ENCODE data around the gene LBX1.

Gene LBX1

GRCh38 chr10:101229266-101230182 is at the start of gene LBX1:
Gene LBX1, minus strand, starts transcription at chr10:101229463. Its CDS starts 648 bp downstream, at chr10:101228815.
- no peak for DNase-seq (ENCODE audit: low read depth)

- no peak for DNase-seq (ENCODE audit: low read depth)
Observed at GRCh38 chr10:101273741-101274140, 44.5 kb upstream of the LBX1 start.

- no peak for DNase-seq (ENCODE audit: low read depth)
Observed at GRCh38 chr10:101273330-101273729, 44.1 kb upstream of the LBX1 start.

GRCh38 chr10:101272229-101272868 is 43.1 kb upstream of the LBX1 start:
- peak; percentile 39 for DNase-seq (ENCODE audit: low read depth)

GRCh38 chr10:101270763-101271162 is 41.5 kb upstream of the LBX1 start:
- no peak for DNase-seq (ENCODE audit: low read depth)

- DNase-seq (ENCODE audit: low read depth): no peak
Observed at GRCh38 chr10:101267776-101268175, 38.5 kb upstream of the LBX1 start.

GRCh38 chr10:101267290-101267680 is 38.0 kb upstream of the LBX1 start:
- DNase-seq (ENCODE audit: low read depth): no peak

- no peak for DNase-seq (ENCODE audit: low read depth)
Observed at GRCh38 chr10:101266381-101267289, 37.4 kb upstream of the LBX1 start.

GRCh38 chr10:101263150-101263752 is 34.0 kb upstream of the LBX1 start:
- DNase-seq (ENCODE audit: low read depth): no peak

- no peak for DNase-seq (ENCODE audit: low read depth)
Observed at GRCh38 chr10:101262147-101262546, 32.9 kb upstream of the LBX1 start.

- no peak for DNase-seq (ENCODE audit: low read depth)
Observed at GRCh38 chr10:101261702-101262101, 32.4 kb upstream of the LBX1 start.

GRCh38 chr10:101260764-101261481 is 31.7 kb upstream of the LBX1 start:
- DNase-seq (ENCODE audit: low read depth): no peak

- no peak for DNase-seq (ENCODE audit: low read depth)
Observed at GRCh38 chr10:101258179-101258885, 29.1 kb upstream of the LBX1 start.

- no peak for DNase-seq (ENCODE audit: low read depth)
Observed at GRCh38 chr10:101257491-101257890, 28.2 kb upstream of the LBX1 start.

GRCh38 chr10:101257084-101257483 is 27.8 kb upstream of the LBX1 start:
- DNase-seq (ENCODE audit: low read depth): no peak

- DNase-seq (ENCODE audit: low read depth): no peak
Observed at GRCh38 chr10:101256387-101256786, 27.1 kb upstream of the LBX1 start.

GRCh38 chr10:101250136-101250535 is 20.9 kb upstream of the LBX1 start:
- DNase-seq (ENCODE audit: low read depth): no peak

GRCh38 chr10:101249171-101249581 is 19.9 kb upstream of the LBX1 start:
- DNase-seq (ENCODE audit: low read depth): no peak

GRCh38 chr10:101246639-101247038 is 17.4 kb upstream of the LBX1 start:
- no peak for DNase-seq (ENCODE audit: low read depth)

GRCh38 chr10:101244321-101245050 is 15.2 kb upstream of the LBX1 start:
- no peak for DNase-seq (ENCODE audit: low read depth)

Measured in stimulated activated CD8-positive, alpha-beta memory T cell treated with anti-CD3 and anti-CD28 coated beads, Interleukin-15, amount 100 ng/mL, for 1 hour (primary cell).